NB4 (cell line): Measurements from ENCODE around the gene SH2B3.

ENCODE experiments used
- MAX ChIP-seq: IDR thresholded peaks from 2 replicates; pipeline ENCODE4 v1.6.1; 2011; ENCODE audit warnings: low read depth, low read length
- MYC ChIP-seq: IDR thresholded peaks from 2 replicates; pipeline ENCODE4 v1.6.1; 2011; ENCODE audit warnings: low read depth, low read length
- POLR2A ChIP-seq: IDR thresholded peaks from 2 replicates; pipeline ENCODE4 v1.6.1; 2011; ENCODE audit warnings: mild to moderate bottlenecking; ENCODE audit not compliant: insufficient read length; ENCODE audit errors: extremely low read depth
- TF ChIP-seq, protein P1 (sequence below): IDR thresholded peaks from one replicate; pipeline ENCODE4 v1.5.1; 2012; ENCODE audit warnings: low read depth, low read length

GRCh38 chr12:111440152-111440551 lies 34.4 kb downstream of the SH2B3 start:
- TF ChIP-seq, protein P1, sequence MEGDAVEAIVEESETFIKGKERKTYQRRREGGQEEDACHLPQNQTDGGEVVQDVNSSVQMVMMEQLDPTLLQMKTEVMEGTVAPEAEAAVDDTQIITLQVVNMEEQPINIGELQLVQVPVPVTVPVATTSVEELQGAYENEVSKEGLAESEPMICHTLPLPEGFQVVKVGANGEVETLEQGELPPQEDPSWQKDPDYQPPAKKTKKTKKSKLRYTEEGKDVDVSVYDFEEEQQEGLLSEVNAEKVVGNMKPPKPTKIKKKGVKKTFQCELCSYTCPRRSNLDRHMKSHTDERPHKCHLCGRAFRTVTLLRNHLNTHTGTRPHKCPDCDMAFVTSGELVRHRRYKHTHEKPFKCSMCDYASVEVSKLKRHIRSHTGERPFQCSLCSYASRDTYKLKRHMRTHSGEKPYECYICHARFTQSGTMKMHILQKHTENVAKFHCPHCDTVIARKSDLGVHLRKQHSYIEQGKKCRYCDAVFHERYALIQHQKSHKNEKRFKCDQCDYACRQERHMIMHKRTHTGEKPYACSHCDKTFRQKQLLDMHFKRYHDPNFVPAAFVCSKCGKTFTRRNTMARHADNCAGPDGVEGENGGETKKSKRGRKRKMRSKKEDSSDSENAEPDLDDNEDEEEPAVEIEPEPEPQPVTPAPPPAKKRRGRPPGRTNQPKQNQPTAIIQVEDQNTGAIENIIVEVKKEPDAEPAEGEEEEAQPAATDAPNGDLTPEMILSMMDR = no peak
- TF ChIP-seq POLR2A (no peak), MAX (no peak), MYC (no peak)
